ENCODE measurements around the gene CEMIP.
A peak's percentile ranks its signal among the peaks of the same experiment; 100 is the strongest.

Gene CEMIP

GRCh38 chr15:80823995-80824394 lies 44.8 kb downstream of the CEMIP start:
- no peak for DNase-seq (ENCODE audit: low read depth)

GRCh38 chr15:80825361-80826030 lies 46.3 kb downstream of the CEMIP start:
- DNase-seq (ENCODE audit: low read depth), result peak; percentile 44

- DNase-seq (ENCODE audit: low read depth), result no peak
These were observed 49.6 kb downstream of the CEMIP start for GRCh38 chr15:80828796-80829195.

GRCh38 chr15:80830677-80831076 lies 51.5 kb downstream of the CEMIP start:
- DNase-seq (ENCODE audit: low read depth), result no peak

- no peak for DNase-seq (ENCODE audit: low read depth)
These were observed 52.0 kb downstream of the CEMIP start for GRCh38 chr15:80831192-80831591.

GRCh38 chr15:80831606-80832224 lies 52.5 kb downstream of the CEMIP start:
- DNase-seq (ENCODE audit: low read depth), result no peak

GRCh38 chr15:80832686-80833085 lies 53.5 kb downstream of the CEMIP start:
- no peak for DNase-seq (ENCODE audit: low read depth)

GRCh38 chr15:80834402-80834801 lies 55.2 kb downstream of the CEMIP start:
- DNase-seq (ENCODE audit: low read depth), result no peak

GRCh38 chr15:80834906-80835305 lies 55.7 kb downstream of the CEMIP start:
- DNase-seq (ENCODE audit: low read depth), result peak; percentile 46

- no peak for DNase-seq (ENCODE audit: low read depth)
These were observed 56.2 kb downstream of the CEMIP start for GRCh38 chr15:80835336-80835735.

- no peak for DNase-seq (ENCODE audit: low read depth)
These were observed 57.1 kb downstream of the CEMIP start for GRCh38 chr15:80836223-80836622.

- DNase-seq (ENCODE audit: low read depth), result no peak
These were observed 57.8 kb downstream of the CEMIP start for GRCh38 chr15:80837006-80837405.

GRCh38 chr15:80838012-80838411 lies 58.8 kb downstream of the CEMIP start:
- no peak for DNase-seq (ENCODE audit: low read depth)

- no peak for DNase-seq (ENCODE audit: low read depth)
These were observed 59.5 kb downstream of the CEMIP start for GRCh38 chr15:80838666-80839065.

GRCh38 chr15:80839764-80840130 lies 60.6 kb downstream of the CEMIP start:
- DNase-seq (ENCODE audit: low read depth), result no peak

GRCh38 chr15:80840182-80841130 lies 61.3 kb downstream of the CEMIP start:
- no peak for DNase-seq (ENCODE audit: low read depth)

- DNase-seq (ENCODE audit: low read depth), result no peak
These were observed 62.4 kb downstream of the CEMIP start for GRCh38 chr15:80841541-80841940.

- peak; percentile 30 for DNase-seq (ENCODE audit: low read depth)
These were observed 65.0 kb downstream of the CEMIP start for GRCh38 chr15:80844011-80844732.

- no peak for DNase-seq (ENCODE audit: low read depth)
These were observed 67.1 kb downstream of the CEMIP start for GRCh38 chr15:80846031-80846815.

- peak; percentile 55 for DNase-seq (ENCODE audit: low read depth)
These were observed 70.1 kb downstream of the CEMIP start for GRCh38 chr15:80849308-80849707.

GRCh38 chr15:80850941-80851451 lies 71.8 kb downstream of the CEMIP start:
- DNase-seq (ENCODE audit: low read depth), result no peak
